GM19240 (cell line): ENCODE results near the gene USP51.
"Not testable (repeated sequence)": the region's sequence is repeated elsewhere in the genome, so short reads cannot be mapped to it uniquely, and the experiment has no call there.

Experiments used
- DNase-seq: peaks from one replicate; pipeline ENCODE4 v3.0.0; 2011; ENCODE audit warnings: low spot score; ENCODE audit not compliant: insufficient read length

USP51 gene

GRCh38 chrX:55489314-55490009 is at the start of gene USP51:
USP51 (minus strand) TSS chrX:55489848; CDS start chrX:55488939, 909 bp downstream.
- DNase-seq, result no peak

DNA sequence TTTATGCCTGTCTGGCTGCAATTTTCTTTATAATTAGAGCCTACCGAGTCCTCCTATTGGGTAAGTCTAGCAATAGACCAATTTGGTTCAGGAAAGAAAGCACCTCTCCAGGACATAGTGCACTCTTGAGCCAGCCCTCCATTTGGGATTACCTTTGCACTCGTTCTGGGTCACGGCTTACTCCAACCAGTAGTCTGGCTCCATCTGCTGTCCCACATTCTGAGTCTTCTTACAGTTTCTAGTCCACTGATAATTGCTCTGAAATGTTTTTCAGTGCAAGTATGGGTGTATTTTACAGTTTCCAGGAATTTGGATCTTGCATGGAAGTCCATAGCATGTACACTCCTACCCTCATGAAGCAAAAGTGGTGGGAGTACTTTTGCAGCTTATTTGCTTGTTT is 34.8 kb upstream of the USP51 start:
- DNase-seq, result no peak

- no peak for DNase-seq
These were observed 33.7 kb upstream of the USP51 start for GRCh38 chrX:55523356-55523755.

DNA sequence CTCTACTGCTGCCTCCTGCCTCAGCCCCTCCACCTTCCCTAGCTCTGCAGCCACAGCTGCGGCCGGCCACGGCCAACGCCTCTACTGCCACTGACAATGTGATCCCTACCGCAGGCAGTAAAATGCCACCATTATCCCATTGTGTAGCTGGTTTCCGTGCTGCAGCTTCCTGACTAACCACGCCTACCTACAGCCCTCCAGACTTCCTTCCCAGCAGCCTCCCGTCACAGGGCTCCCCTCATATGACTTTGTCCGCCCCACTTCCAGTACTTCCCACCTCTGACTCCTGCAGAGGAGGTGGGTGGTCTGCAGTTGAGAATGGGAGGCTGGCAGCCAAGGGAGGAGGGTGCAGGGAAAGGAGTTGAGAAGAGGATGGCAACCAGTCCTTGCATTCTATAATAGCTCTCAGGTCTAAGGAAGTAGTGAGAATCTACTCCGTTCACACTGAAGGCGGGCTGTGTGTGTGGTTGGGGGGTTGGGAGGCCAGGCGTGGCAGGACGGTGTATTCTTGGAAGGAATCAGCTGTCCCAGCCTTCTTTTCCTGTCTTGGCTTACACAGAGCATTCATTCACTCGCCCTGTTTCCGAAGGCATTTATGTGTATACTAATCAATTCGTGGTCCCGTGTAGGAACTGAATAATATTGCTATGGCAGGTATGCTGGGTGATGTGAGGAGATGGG is 33.1 kb upstream of the USP51 start:
- DNase-seq, result no peak

DNA sequence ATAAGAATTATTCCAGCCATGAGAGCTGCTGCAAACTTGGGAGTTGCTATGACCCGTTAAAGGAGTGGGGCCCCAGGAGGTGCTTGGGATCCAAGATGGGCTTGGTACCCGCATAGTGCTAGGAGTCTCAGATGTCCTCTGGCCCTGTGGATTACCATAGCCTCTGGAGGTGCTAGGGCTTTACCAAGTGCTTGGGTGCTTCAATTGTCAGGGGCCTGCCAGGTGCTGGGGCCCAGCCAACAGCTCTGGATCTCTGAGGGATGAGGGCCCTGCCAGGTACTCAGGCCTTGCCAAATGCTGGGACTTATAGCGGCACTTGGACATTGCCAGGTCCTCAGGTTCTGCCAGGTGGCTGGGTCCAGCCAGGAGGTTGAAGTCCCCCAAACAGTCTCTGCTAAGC is 32.0 kb upstream of the USP51 start:
- DNase-seq, result no peak

- DNase-seq, result not testable (repeated sequence)
These were observed 27.3 kb upstream of the USP51 start for GRCh38 chrX:55516794-55517481.

DNA sequence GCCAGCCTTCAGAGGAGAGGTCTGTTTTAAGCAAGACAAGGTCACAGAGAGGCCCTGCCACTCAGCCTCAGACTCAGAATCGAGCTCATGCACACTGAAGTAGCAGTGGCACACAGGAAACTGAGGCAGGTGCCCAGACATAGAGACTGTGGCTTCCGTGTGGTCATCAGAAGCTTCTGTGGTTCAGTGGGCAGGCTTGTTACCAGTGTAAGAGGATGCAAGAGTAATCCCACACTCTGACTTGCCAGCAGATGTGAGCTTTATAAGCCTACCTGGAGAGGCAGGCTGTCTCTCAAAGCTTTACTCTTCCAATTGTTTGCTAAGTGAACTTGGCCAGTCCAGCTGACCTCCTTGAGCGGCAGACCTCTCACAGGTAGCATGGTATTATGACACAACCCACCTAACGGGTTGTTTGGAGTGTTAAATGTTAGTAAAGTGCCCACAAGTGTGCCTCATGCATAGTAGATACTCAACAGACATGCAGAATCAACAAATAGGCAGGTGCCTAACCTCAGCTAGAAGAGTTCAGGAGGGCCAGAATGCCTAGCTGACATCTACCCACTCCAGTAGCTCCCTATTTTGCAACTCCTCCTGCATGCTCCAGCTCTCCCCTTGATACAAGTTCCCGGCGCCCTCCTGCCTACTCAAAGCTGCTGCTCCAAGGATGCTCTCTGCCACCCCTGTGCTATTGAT is 23.5 kb upstream of the USP51 start:
- DNase-seq, result not testable (repeated sequence)

DNA sequence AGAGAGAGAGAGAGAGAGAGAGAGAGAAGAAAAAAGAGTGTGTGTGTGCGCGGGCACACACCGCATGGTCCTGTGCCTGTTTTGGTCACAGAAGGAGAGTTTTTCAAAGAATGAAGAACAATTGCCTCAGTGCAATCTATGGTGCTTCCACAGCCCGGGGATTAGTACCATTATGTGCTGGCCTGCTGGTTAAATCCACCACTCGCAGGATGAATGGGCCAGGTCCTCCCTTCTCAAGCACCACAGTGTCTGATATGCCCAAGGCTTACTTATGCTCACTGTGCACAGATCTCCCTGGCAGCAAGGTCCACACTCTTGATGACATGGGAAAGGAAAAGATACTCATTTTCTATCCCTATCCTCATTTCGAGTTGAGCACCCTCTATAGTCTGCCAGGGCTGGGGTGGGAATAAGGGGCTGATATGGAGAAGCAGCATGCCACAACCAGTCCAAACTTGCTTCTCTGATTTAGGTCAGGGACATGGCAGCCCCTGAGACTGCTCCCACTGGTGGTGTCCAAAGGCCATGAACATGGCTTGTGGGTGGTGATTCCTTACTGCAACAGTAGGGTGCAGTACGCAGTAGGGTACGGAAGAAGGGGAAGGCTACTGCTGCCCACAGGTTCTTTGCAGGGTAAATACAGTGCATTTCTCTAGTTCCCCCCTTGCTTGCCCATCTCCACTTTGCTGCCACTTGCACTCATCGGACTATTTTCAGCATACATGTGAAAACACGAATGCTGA is 18.9 kb upstream of the USP51 start:
- DNase-seq, result not testable (repeated sequence)

- DNase-seq, result not testable (repeated sequence)
These were observed 18.1 kb upstream of the USP51 start for GRCh38 chrX:55507699-55508098.

DNA sequence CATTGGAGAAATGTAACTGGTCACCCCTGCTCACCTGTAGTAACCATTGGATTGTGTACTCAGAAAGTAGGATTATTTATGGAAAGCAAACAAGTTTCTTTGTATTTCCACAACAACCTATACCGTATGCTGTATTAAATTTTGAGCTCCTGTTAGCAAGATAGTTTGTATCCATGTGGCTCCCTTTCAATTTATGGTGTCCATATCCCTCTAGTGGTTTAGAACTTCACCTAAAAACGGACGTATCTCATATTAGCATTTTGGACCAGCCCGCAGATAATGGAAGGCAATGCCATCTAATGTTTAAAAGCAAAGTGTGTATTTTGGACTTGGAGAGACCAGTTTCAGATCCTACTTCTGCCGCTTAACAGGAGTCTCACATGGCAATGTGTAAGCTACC is 17.4 kb upstream of the USP51 start:
- DNase-seq, result not testable (repeated sequence)

GRCh38 chrX:55490974-55491373 is 1.3 kb upstream of the USP51 start:
- DNase-seq, result no peak

DNA sequence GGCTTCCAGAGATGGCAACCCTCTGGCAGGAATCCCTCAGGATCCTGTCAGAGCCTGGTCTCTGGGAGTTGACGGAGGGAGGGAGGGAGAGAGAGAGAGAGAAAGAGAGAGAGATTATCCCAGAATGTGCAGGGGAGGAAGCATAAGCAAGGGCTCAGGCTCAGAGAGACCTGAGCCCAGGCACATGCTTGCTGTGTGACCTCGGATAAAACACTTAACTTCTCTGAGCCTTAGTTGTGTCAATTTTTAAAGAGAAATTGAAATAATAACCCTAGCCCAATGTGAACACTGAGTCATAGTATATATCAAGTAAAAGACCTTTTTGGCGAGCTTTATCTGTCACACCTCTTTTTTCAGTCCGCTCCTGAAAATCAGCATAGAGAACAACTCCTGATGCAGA is 473 bp upstream of the USP51 start:
- no peak for DNase-seq

DNA sequence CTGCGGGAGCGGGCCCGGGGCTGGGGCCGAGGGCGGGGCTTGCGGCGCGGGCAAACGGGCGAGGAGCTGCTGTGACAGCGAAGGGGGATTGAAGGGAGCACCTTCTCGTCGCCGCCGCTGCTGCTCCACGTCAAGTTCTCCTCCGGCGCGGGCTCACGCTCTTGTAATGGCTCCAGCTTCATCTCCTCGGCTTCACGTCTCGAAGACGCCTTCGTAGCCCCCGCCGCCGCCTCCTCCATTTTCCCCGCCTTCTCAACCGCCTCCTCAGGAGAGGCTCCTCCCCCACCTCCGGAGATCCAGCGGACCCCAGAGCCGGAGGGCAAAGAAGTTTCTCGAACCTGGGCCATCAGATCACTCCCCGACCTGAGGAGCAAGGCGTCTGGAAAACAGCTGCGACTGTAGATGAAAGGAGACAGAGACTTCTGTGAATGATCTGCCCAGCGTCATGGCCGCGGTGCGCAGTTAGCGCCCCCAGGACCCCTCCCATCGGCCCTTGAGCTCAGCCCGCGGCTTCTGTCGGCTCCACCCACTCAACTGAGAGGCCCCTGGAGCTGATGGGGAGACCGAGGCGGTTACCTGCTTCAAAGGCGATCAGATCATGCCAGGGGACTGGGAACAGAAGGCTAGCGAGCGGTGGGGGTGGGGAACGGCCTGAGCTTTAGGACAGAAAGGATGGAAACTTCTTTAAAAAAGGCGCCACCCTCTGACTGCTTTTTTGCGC is 895 bp downstream of the USP51 start:
- no peak for DNase-seq

GRCh38 chrX:55488006-55488592 is 1.5 kb downstream of the USP51 start:
- DNase-seq, result no peak

GRCh38 chrX:55487143-55487542 is 2.5 kb downstream of the USP51 start:
- DNase-seq, result no peak

DNA sequence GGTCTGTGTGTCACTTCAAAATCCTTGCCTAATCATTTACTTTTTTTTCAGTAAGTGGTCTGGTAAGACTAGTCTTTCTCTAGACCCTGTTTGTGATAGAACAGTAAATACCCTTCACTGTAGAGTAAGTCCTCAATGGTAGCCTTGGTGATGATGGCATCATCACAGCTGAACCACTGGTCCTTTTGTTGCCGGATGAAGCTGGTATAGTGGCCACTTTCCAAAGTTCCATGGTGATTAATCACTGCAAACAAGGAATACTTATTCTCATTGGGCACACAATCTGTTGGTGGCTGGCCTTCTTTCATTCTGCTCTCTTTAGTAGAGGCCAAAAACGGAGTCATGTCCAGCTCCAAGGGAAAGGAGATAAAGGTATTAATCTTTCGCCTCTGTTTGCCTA is 2.9 kb downstream of the USP51 start:
- no peak for DNase-seq

GRCh38 chrX:55484948-55485347 is 4.7 kb downstream of the USP51 start:
- no peak for DNase-seq

GRCh38 chrX:55480390-55481062 is 9.1 kb downstream of the USP51 start:
- DNase-seq, result no peak

GRCh38 chrX:55479956-55480355 is 9.7 kb downstream of the USP51 start:
- DNase-seq, result not testable (repeated sequence)

DNA sequence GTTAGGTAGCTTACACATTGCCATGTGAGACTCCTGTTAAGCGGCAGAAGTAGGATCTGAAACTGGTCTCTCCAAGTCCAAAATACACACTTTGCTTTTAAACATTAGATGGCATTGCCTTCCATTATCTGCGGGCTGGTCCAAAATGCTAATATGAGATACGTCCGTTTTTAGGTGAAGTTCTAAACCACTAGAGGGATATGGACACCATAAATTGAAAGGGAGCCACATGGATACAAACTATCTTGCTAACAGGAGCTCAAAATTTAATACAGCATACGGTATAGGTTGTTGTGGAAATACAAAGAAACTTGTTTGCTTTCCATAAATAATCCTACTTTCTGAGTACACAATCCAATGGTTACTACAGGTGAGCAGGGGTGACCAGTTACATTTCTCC is 23.9 kb downstream of the USP51 start:
- not testable (repeated sequence) for DNase-seq
